ENCODE measurements around the gene RXRA. TPM values are rescaled to one million over a fixed set of nuclear protein-coding genes. Genes with fewer than 3 reads are reported as not detected.

Gene RXRA
- total RNA-seq: 7.4 and 12.4 TPM in 2 replicates

DNA sequence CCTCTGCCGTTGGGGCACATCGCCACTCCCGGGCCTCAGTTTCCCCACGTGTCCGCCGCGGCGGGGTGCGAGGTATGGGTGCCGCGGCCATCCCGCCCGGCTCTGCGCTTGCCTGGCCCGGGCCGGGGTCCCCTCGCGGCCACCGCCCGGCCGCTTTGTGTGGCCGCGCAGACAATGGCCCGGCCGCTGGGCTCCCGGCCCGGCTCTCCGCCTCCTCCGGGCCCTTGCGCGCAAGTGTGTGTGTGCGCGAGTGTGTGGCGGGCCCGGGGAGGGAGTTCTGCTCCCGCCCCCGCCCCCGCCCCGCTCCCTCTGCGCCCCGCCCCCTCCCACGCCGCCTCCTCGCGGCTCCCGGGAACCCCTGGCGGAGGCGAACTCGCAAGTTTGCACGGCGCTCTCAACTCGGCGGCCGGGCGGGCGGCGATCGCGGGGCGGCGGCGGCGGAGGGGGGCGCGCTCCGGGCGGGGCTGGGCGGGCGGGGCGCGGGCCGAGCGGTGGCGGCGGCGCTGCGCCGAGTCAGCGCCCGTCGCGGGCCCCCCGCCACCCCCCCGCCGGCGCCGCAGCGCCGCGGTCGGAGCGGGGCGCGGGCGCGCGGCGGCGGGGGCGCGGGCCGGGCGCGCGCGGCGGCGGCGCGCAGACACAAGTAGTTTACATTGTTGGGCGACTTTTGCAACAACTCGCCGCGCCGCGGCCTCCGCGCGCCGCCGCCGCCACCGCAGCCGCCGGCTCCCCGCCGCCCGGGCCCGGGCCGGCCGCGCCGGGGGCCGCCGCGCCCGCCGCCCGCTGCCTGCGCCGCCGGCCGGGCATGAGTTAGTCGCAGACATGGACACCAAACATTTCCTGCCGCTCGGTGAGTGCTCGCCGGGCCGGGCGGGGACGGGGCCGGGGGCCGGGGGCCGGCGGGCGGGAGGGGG lies at the start of gene RXRA:
Gene RXRA (plus strand): TSS at position 643 of the 911 bp plus-strand sequence. CDS start 177 bp downstream, at position 820.

Other genes starting within 250 kb of the RXRA start
- gene WDR5, start 190.4 kb upstream of the RXRA start, total RNA-seq: 14.0 and 21.0 TPM in 2 replicates
- not detected in 2 replicates for gene RNU6ATAC, start 161.9 kb upstream of the RXRA start, total RNA-seq